ENCODE results near the gene FAM107B.

- no peak for TF ChIP-seq POLR2AphosphoS5 (IDR thresholded peaks at IDR 0.05)
- TF ChIP-seq CTCF (IDR thresholded peaks at IDR 0.05): no peak
- no peak for TF ChIP-seq EP300 (IDR thresholded peaks at IDR 0.05)
- TF ChIP-seq POLR2A (IDR thresholded peaks at IDR 0.05): no peak
Observed at GRCh38 chr10:14600065-14600464, 174.6 kb downstream of the FAM107B start.
